KMS-11 (cell line): ENCODE measurements around the gene CPNE2.

ENCODE experiments used
- H2AFZ ChIP-seq: fragments of 200-600 bp; sonication (generic); 2 replicates; pipeline ENCODE4 v1.6.1; 2016; ENCODE audit warnings: antibody characterized with exemption, mixed run types, low read depth
- H3K27ac ChIP-seq: fragments of 200-600 bp; sonication (generic); 2 replicates; pipeline ENCODE4 v1.6.1; 2016; ENCODE audit warnings: mild to moderate bottlenecking, mixed run types
- H3K27me3 ChIP-seq: fragments of 200-600 bp; sonication (generic); 2 replicates; pipeline ENCODE4 v1.6.1; 2017; ENCODE audit warnings: mild to moderate bottlenecking, low read depth, mixed run types, moderate library complexity; ENCODE audit not compliant: insufficient read depth
- H3K36me3 ChIP-seq: fragments of 200-600 bp; sonication (generic); 2 replicates; pipeline ENCODE4 v1.6.1; 2017; ENCODE audit warnings: mild to moderate bottlenecking, mixed run types; ENCODE audit not compliant: insufficient read depth
- H3K4me1 ChIP-seq: fragments of 200-600 bp; sonication (generic); 2 replicates; pipeline ENCODE4 v1.6.1; 2016; ENCODE audit warnings: mild to moderate bottlenecking, low read depth, mixed run types; ENCODE audit not compliant: poor library complexity, severe bottlenecking
- H3K4me2 ChIP-seq: fragments of 200-600 bp; sonication (generic); 2 replicates; pipeline ENCODE4 v1.7.0; 2016; ENCODE audit warnings: mild to moderate bottlenecking, mixed run types
- H3K4me3 ChIP-seq: fragments of 200-600 bp; sonication (generic); IDR thresholded peaks from 2 replicates; pipeline ENCODE4 v1.6.1; 2017; ENCODE audit warnings: low read depth, low read length, mixed read lengths; ENCODE audit not compliant: insufficient read depth
- H3K79me2 ChIP-seq: fragments of 200-600 bp; sonication (generic); 2 replicates; pipeline ENCODE4 v1.6.1; 2016; ENCODE audit warnings: low read depth, mixed run types; ENCODE audit not compliant: insufficient read depth
- H3K9ac ChIP-seq: fragments of 200-600 bp; sonication (generic); 2 replicates; pipeline ENCODE4 v1.6.1; 2016; ENCODE audit warnings: mild to moderate bottlenecking, mixed run types
- H4K20me1 ChIP-seq: fragments of 200-600 bp; sonication (generic); 2 replicates; pipeline ENCODE4 v1.6.1; 2016; ENCODE audit warnings: mild to moderate bottlenecking, mixed run types; ENCODE audit not compliant: insufficient read depth
- CTCF ChIP-seq: fragments of 200-600 bp; sonication (generic); conservative IDR thresholded peaks from 2 replicates; pipeline ENCODE4 v1.6.1; 2017; ENCODE audit warnings: low read depth, mild to moderate bottlenecking, antibody characterized with exemption, low read length, moderate library complexity, mixed read lengths

CPNE2 gene

DNA sequence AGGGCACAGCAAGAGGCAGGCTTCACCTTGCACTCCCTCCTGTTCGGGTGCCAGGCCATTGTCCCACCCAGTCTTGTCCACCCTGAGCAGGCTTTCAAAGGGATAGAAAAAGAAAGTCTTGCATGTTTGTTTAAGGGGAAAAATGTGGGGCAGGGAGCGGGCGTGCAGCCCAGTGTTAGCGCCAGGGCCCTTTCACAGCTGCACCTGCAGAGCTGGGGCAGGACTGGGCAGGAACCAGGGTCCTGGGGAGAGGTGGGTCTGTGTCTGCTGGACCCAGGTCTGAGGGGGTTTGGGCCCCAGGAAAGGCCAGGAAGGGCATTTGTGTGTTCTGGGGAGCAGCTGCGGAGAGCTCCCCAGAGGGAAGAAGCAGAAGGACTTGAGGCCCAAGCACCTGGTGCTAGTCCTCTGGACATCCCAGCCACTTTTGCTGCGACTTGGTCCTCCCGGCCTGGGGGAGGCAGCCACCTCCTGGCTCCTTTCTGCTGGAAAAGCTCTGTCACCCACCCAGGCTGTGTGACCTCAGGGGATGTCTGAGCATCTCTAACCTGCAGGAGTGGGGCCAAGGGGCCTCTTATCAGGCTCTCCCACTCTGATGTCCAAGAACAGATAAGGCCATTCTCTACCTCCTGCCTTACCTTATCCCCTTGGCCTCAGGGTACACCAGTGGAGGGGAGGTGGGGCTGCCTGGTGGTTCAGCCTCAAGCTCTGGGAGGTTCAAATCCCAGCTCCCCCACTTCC lies 48.7 kb downstream of the CPNE2 start:
- Histone ChIP-seq H4K20me1 (no peaks in the 10 kb centered on the region), H2AFZ (no peak overlapping the region), H3K9ac (no peak overlapping the region), H3K4me2 (no peak overlapping the region), H3K4me1 (no peaks in the 10 kb centered on the region), H3K36me3 (no peaks in the 10 kb centered on the region), H3K4me3 (no peak overlapping the region), H3K79me2 (no peaks in the 10 kb centered on the region), H3K27ac (no peak overlapping the region), H3K27me3 (no peaks in the 10 kb centered on the region)
- TF ChIP-seq CTCF: no peak

- Histone ChIP-seq H3K4me2 (no peak overlapping the region), H2AFZ (no peak overlapping the region), H3K4me3 (no peak overlapping the region), H3K27ac (no peak overlapping the region), H3K9ac (no peak overlapping the region), H4K20me1 (no peaks in the 10 kb centered on the region), H3K36me3 (no peaks in the 10 kb centered on the region), H3K4me1 (no peaks in the 10 kb centered on the region), H3K79me2 (no peaks in the 10 kb centered on the region), H3K27me3 (no peaks in the 10 kb centered on the region)
- TF ChIP-seq CTCF: no peak
Measured at GRCh38 chr16:57141822-57142631, 49.6 kb downstream of the CPNE2 start.

GRCh38 chr16:57143149-57143921 lies 51.0 kb downstream of the CPNE2 start:
- no peaks in the 10 kb centered on the region for H3K79me2 ChIP-seq
- no peaks in the 10 kb centered on the region for H3K27me3 ChIP-seq
- no peak overlapping the region for H3K27ac ChIP-seq
- H2AFZ ChIP-seq: no peak overlapping the region
- no peak overlapping the region for H3K9ac ChIP-seq
- H3K4me3 ChIP-seq: no peak overlapping the region
- H3K4me1 ChIP-seq: no peaks in the 10 kb centered on the region
- no peaks in the 10 kb centered on the region for H4K20me1 ChIP-seq
- TF ChIP-seq CTCF: no peak
- H3K36me3 ChIP-seq: no peaks in the 10 kb centered on the region
- no peak overlapping the region for H3K4me2 ChIP-seq

GRCh38 chr16:57144027-57144426 lies 51.6 kb downstream of the CPNE2 start:
- Histone ChIP-seq H3K4me2 (no peak overlapping the region), H4K20me1 (no peaks in the 10 kb centered on the region), H3K4me1 (no peaks in the 10 kb centered on the region), H2AFZ (no peak overlapping the region), H3K79me2 (no peaks in the 10 kb centered on the region), H3K4me3 (no peak overlapping the region), H3K27ac (no peak overlapping the region), H3K27me3 (no peaks in the 10 kb centered on the region), H3K36me3 (no peaks in the 10 kb centered on the region), H3K9ac (no peak overlapping the region)
- no peak for TF ChIP-seq CTCF
